GM19324 (cell line): ENCODE data around the gene VPS13D.
"Not testable (repeated sequence)": the region's sequence is repeated elsewhere in the genome, so short reads cannot be mapped to it uniquely, and the experiment has no call there.

Experiments used
- ATAC-seq: cut with Tn5 transposase; IDR thresholded peaks from one replicate; pipeline ENCODE4 v1.9.1; 2021; ENCODE audit warnings: mild to moderate bottlenecking, moderate library complexity; ENCODE audit not compliant: unreplicated experiment, low FRiP score

The VPS13D gene

GRCh38 chr1:12502336-12503109 is 272.7 kb downstream of the VPS13D start:
- no peak for ATAC-seq

- no peak for ATAC-seq
These were observed 273.9 kb downstream of the VPS13D start for GRCh38 chr1:12503709-12504108.

GRCh38 chr1:12504601-12505000 is 274.8 kb downstream of the VPS13D start:
- ATAC-seq = no peak

- ATAC-seq = no peak
These were observed 275.4 kb downstream of the VPS13D start for GRCh38 chr1:12505231-12505630.

GRCh38 chr1:12505639-12506280 is 275.9 kb downstream of the VPS13D start:
- ATAC-seq = no peak

GRCh38 chr1:12506281-12507280 is 276.8 kb downstream of the VPS13D start:
- ATAC-seq = no peak

- ATAC-seq = no peak
These were observed 277.8 kb downstream of the VPS13D start for GRCh38 chr1:12507631-12508030.

GRCh38 chr1:12508849-12509248 is 279.0 kb downstream of the VPS13D start:
- no peak for ATAC-seq

GRCh38 chr1:12511128-12511484 is 281.3 kb downstream of the VPS13D start:
- no peak for ATAC-seq

- no peak for ATAC-seq
These were observed 282.0 kb downstream of the VPS13D start for GRCh38 chr1:12511516-12512468.

- ATAC-seq = no peak
These were observed 283.4 kb downstream of the VPS13D start for GRCh38 chr1:12513181-12513580.

GRCh38 chr1:12514590-12514989 is 284.8 kb downstream of the VPS13D start:
- no peak for ATAC-seq

- no peak for ATAC-seq
These were observed 285.4 kb downstream of the VPS13D start for GRCh38 chr1:12515234-12515633.

GRCh38 chr1:12516741-12517140 is 286.9 kb downstream of the VPS13D start:
- ATAC-seq = no peak

GRCh38 chr1:12518931-12519692 is 289.3 kb downstream of the VPS13D start:
- no peak for ATAC-seq

GRCh38 chr1:12519693-12520364 is 290.0 kb downstream of the VPS13D start:
- no peak for ATAC-seq

GRCh38 chr1:12521096-12521495 is 291.3 kb downstream of the VPS13D start:
- ATAC-seq = no peak

GRCh38 chr1:12522780-12523179 is 292.9 kb downstream of the VPS13D start:
- not testable (repeated sequence) for ATAC-seq

- no peak for ATAC-seq
These were observed 294.4 kb downstream of the VPS13D start for GRCh38 chr1:12524266-12524665.
